Measurements from ENCODE around the gene UNC13A.

UNC13A gene

DNA sequence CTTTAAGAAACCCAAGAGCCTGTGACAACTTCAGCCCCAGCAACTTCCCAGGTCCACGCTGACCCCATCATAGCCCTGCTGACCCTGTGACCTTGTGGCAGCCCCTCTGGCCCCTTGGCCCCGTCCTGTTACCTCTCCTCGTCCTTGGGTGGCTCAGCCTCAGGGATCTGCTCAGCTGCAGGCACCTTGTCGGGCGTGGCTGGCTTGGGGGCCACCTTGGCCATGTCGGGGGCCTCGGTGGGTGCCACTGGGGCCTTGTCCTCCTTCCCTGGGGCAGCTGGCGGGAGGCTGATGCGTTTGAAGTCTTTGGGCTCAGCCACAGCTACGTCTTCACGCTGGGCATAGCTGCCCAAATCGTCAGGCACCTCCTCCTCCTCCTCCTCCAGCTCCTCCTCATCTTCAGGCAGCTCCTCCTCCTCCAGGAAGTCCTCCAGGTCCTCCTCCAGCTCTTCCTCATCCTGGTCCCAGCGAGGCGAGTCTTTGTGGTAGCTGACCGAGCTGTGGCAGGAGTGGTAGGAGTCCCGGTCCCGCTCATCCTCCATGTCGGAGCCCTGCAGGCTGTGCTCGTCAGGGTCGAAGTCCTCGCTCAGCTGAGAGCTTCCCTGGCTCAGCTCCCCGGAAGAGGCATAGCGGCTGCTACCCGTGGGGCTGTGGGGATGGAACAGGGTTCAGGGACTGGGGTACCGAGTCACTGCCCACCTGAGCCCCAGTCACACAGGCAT is 32.2 kb downstream of the UNC13A start:
- Histone ChIP-seq H3K27me3 (ENCODE audit: control insufficient read depth, insufficient read depth, low read length) (no peaks in the 10 kb centered on the region), H3K9ac (ENCODE audit: low read depth, low read length) (no peak overlapping the region), H3K4me3 (ENCODE audit: low read depth, low read length) (no peak overlapping the region), H3K36me3 (ENCODE audit: control insufficient read depth, insufficient read depth, low read length) (peaks cover 44% of the 10 kb centered on the region), H3K4me1 (ENCODE audit: control insufficient read depth, insufficient read depth, low read length) (no peaks in the 10 kb centered on the region), H3K9me3 (ENCODE audit: control insufficient read depth, insufficient read depth, low read length) (no peaks in the 10 kb centered on the region)

DNA sequence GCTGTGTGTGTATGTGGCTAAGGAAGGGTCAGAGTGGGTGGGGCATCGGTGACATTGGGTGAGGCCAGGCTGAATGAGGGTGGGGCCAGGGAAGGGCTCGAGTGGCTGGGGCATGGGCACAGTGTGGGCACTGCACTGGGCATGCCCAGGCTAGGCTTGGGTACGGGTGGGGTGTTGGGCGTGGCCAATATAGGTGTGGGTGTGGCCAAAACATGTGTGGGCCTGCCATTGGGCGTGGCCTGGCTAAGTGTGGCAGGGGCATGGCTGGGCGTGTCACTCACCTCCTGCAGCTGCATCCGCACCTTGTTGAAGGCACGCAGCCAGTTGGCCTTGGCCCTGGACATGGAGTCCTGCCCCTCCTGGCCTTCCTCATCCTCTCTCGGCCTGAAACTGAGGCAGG is 33.2 kb downstream of the UNC13A start:
- no peaks in the 10 kb centered on the region for H3K4me1 ChIP-seq (ENCODE audit: control insufficient read depth, insufficient read depth, low read length)
- H3K36me3 ChIP-seq (ENCODE audit: control insufficient read depth, insufficient read depth, low read length) = peaks cover 44% of the 10 kb centered on the region
- no peak overlapping the region for H3K4me3 ChIP-seq (ENCODE audit: low read depth, low read length)
- H3K9me3 ChIP-seq (ENCODE audit: control insufficient read depth, insufficient read depth, low read length) = no peaks in the 10 kb centered on the region
- H3K9ac ChIP-seq (ENCODE audit: low read depth, low read length) = no peak overlapping the region
- no peaks in the 10 kb centered on the region for H3K27me3 ChIP-seq (ENCODE audit: control insufficient read depth, insufficient read depth, low read length)

GRCh38 chr19:17652627-17653026 is 35.5 kb downstream of the UNC13A start:
- Histone ChIP-seq H3K9ac (ENCODE audit: low read depth, low read length) (no peak overlapping the region), H3K27me3 (ENCODE audit: control insufficient read depth, insufficient read depth, low read length) (no peaks in the 10 kb centered on the region), H3K4me1 (ENCODE audit: control insufficient read depth, insufficient read depth, low read length) (peaks cover 2% of the 10 kb centered on the region), H3K4me3 (ENCODE audit: low read depth, low read length) (no peak overlapping the region), H3K9me3 (ENCODE audit: control insufficient read depth, insufficient read depth, low read length) (no peaks in the 10 kb centered on the region), H3K36me3 (ENCODE audit: control insufficient read depth, insufficient read depth, low read length) (peaks cover 37% of the 10 kb centered on the region)

DNA sequence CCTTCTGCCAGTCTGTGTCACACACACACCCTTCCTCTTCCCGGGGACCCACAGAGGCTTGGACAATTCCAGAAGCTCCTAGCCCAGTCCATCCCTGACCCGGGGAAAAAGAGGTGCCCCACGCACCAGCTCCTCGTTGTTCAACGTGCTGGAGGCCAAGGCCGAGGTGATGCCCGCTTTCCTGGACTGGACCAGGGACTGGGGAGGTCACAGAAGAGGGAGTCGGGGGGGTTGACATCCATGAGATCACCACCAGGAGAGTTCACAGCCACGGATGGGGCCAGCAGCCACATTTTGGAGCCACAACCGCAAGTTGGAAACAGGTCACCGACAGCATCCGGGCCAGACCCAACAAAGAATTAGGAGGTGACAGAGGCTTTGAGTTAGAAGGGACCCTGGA is 39.4 kb downstream of the UNC13A start:
- Histone ChIP-seq H3K36me3 (ENCODE audit: control insufficient read depth, insufficient read depth, low read length) (peaks cover 35% of the 10 kb centered on the region), H3K27me3 (ENCODE audit: control insufficient read depth, insufficient read depth, low read length) (no peaks in the 10 kb centered on the region)

GRCh38 chr19:17648097-17648660 is 40.0 kb downstream of the UNC13A start:
- H3K36me3 ChIP-seq (ENCODE audit: control insufficient read depth, insufficient read depth, low read length) = peaks cover 39% of the 10 kb centered on the region
- H3K4me1 ChIP-seq (ENCODE audit: control insufficient read depth, insufficient read depth, low read length) = peaks cover 2% of the 10 kb centered on the region
- no peak overlapping the region for H3K9ac ChIP-seq (ENCODE audit: low read depth, low read length)
- H3K4me3 ChIP-seq (ENCODE audit: low read depth, low read length) = no peak overlapping the region
- H3K27me3 ChIP-seq (ENCODE audit: control insufficient read depth, insufficient read depth, low read length) = no peaks in the 10 kb centered on the region
- no peaks in the 10 kb centered on the region for H3K9me3 ChIP-seq (ENCODE audit: control insufficient read depth, insufficient read depth, low read length)

More for the DNA sequence above, 39.4 kb downstream of the UNC13A start:
- no peaks in the 10 kb centered on the region for H3K9me3 ChIP-seq (ENCODE audit: control insufficient read depth, insufficient read depth, low read length)
- H3K9ac ChIP-seq (ENCODE audit: low read depth, low read length) = no peak overlapping the region
- no peak overlapping the region for H3K4me3 ChIP-seq (ENCODE audit: low read depth, low read length)
- H3K4me1 ChIP-seq (ENCODE audit: control insufficient read depth, insufficient read depth, low read length) = peaks cover 2% of the 10 kb centered on the region

DNA sequence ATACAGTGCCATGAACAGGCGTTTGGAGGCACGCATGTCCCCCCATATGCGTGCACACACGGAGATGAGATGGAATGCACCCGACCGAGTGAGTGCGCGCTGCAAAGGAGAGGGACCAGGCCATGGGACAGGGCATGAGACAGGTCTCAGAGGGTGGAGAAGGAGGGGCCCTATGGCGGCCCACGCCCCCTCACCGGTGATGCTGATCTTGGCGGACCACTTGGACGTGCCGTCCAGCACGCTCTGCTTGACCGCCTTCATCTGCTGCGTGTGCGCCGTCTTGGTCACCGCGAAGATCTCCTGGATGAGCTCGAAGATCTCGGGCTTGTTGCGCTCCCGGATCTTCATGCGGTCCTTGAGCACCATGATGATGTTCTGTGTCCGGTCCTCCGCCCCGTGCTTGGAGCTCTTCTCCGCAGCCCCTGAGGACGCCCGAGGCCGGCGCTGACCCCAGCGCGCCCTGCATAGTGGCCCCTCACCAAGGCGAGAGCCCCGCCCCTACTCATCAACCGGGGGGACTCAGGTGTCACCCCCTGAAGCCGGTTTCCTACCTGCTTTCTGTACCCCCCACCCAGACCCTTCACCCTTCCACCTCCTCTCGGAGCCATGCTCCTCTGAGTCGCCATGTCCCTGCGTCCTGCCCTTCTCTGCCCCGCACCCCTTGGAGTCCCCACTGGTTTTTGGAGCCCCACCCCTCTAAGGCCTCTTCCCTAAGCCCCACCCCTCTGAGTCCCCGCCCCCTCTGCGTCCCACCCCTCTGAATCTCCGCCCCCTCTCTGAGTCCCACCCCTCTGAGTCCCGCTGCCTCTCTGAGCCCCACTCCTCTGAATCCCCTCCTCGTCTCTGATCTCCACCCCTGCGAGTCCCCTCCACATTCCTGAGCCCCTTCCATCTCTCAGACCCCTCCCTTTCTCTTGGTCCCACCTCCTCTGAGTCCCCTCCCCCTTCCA is 40.8 kb downstream of the UNC13A start:
- H3K4me1 ChIP-seq (ENCODE audit: control insufficient read depth, insufficient read depth, low read length) = peaks cover 2% of the 10 kb centered on the region
- no peaks in the 10 kb centered on the region for H3K27me3 ChIP-seq (ENCODE audit: control insufficient read depth, insufficient read depth, low read length)
- H3K9ac ChIP-seq (ENCODE audit: low read depth, low read length) = no peak overlapping the region
- no peaks in the 10 kb centered on the region for H3K9me3 ChIP-seq (ENCODE audit: control insufficient read depth, insufficient read depth, low read length)
- H3K4me3 ChIP-seq (ENCODE audit: low read depth, low read length) = no peak overlapping the region
- peaks cover 38% of the 10 kb centered on the region for H3K36me3 ChIP-seq (ENCODE audit: control insufficient read depth, insufficient read depth, low read length)

- no peak overlapping the region for H3K4me3 ChIP-seq (ENCODE audit: low read depth, low read length)
- H3K9ac ChIP-seq (ENCODE audit: low read depth, low read length) = no peak overlapping the region
- no peaks in the 10 kb centered on the region for H3K27me3 ChIP-seq (ENCODE audit: control insufficient read depth, insufficient read depth, low read length)
- peaks cover 36% of the 10 kb centered on the region for H3K36me3 ChIP-seq (ENCODE audit: control insufficient read depth, insufficient read depth, low read length)
- H3K9me3 ChIP-seq (ENCODE audit: control insufficient read depth, insufficient read depth, low read length) = no peaks in the 10 kb centered on the region
- H3K4me1 ChIP-seq (ENCODE audit: control insufficient read depth, insufficient read depth, low read length) = peaks cover 2% of the 10 kb centered on the region
These were observed 41.7 kb downstream of the UNC13A start for GRCh38 chr19:17646441-17646840.

- Histone ChIP-seq H3K4me3 (ENCODE audit: low read depth, low read length) (no peak overlapping the region), H3K9ac (ENCODE audit: low read depth, low read length) (no peak overlapping the region), H3K9me3 (ENCODE audit: control insufficient read depth, insufficient read depth, low read length) (no peaks in the 10 kb centered on the region), H3K27me3 (ENCODE audit: control insufficient read depth, insufficient read depth, low read length) (no peaks in the 10 kb centered on the region), H3K36me3 (ENCODE audit: control insufficient read depth, insufficient read depth, low read length) (peaks cover 43% of the 10 kb centered on the region), H3K4me1 (ENCODE audit: control insufficient read depth, insufficient read depth, low read length) (peaks cover 2% of the 10 kb centered on the region)
These were observed 42.7 kb downstream of the UNC13A start for GRCh38 chr19:17645339-17645963.

DNA sequence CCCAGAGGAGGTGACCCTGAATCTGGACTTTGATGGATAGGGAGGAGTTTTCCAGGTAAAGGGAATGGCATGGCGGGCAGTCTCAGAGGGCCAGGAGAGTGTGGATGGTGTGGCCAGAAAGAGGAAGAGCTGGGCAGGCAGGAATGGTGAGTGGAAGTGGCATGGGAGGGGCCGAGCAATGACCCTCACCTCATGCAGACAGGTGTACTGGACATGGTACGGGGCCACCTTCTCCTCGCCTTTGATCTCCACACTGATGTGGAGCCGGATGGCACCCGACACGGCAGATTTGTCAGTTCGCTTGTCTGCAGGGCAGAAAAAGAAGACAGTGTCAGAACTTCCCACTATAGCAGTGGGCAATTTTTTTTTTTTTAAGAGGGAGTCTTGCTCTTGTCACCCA is 45.5 kb downstream of the UNC13A start:
- Histone ChIP-seq H3K9ac (ENCODE audit: low read depth, low read length) (no peak overlapping the region), H3K36me3 (ENCODE audit: control insufficient read depth, insufficient read depth, low read length) (peaks cover 57% of the 10 kb centered on the region), H3K27me3 (ENCODE audit: control insufficient read depth, insufficient read depth, low read length) (no peaks in the 10 kb centered on the region), H3K4me3 (ENCODE audit: low read depth, low read length) (no peak overlapping the region), H3K9me3 (ENCODE audit: control insufficient read depth, insufficient read depth, low read length) (no peaks in the 10 kb centered on the region), H3K4me1 (ENCODE audit: control insufficient read depth, insufficient read depth, low read length) (no peaks in the 10 kb centered on the region)

- peaks cover 51% of the 10 kb centered on the region for H3K36me3 ChIP-seq (ENCODE audit: control insufficient read depth, insufficient read depth, low read length)
- no peak overlapping the region for H3K9ac ChIP-seq (ENCODE audit: low read depth, low read length)
- H3K4me3 ChIP-seq (ENCODE audit: low read depth, low read length) = no peak overlapping the region
- no peaks in the 10 kb centered on the region for H3K4me1 ChIP-seq (ENCODE audit: control insufficient read depth, insufficient read depth, low read length)
- H3K9me3 ChIP-seq (ENCODE audit: control insufficient read depth, insufficient read depth, low read length) = no peaks in the 10 kb centered on the region
- H3K27me3 ChIP-seq (ENCODE audit: control insufficient read depth, insufficient read depth, low read length) = no peaks in the 10 kb centered on the region
These were observed 46.3 kb downstream of the UNC13A start for GRCh38 chr19:17641846-17642245.

GRCh38 chr19:17641181-17641580 is 47.0 kb downstream of the UNC13A start:
- Histone ChIP-seq H3K9ac (ENCODE audit: low read depth, low read length) (no peak overlapping the region), H3K36me3 (ENCODE audit: control insufficient read depth, insufficient read depth, low read length) (peaks cover 46% of the 10 kb centered on the region), H3K9me3 (ENCODE audit: control insufficient read depth, insufficient read depth, low read length) (no peaks in the 10 kb centered on the region), H3K4me1 (ENCODE audit: control insufficient read depth, insufficient read depth, low read length) (no peaks in the 10 kb centered on the region), H3K4me3 (ENCODE audit: low read depth, low read length) (no peak overlapping the region), H3K27me3 (ENCODE audit: control insufficient read depth, insufficient read depth, low read length) (no peaks in the 10 kb centered on the region)

All from iPS-15b (cell line).